NOMO-1 treated with dmso at 0.1 percent for 144 hours (cell line): Measurements from ENCODE around the gene MYT1.

Source experiments
- DNase-seq: peaks from one replicate; lab custom pipeline; 2025; ENCODE audit not compliant: unreplicated experiment; lab: John Stamatoyannopoulos, UW

Gene MYT1

DNA sequence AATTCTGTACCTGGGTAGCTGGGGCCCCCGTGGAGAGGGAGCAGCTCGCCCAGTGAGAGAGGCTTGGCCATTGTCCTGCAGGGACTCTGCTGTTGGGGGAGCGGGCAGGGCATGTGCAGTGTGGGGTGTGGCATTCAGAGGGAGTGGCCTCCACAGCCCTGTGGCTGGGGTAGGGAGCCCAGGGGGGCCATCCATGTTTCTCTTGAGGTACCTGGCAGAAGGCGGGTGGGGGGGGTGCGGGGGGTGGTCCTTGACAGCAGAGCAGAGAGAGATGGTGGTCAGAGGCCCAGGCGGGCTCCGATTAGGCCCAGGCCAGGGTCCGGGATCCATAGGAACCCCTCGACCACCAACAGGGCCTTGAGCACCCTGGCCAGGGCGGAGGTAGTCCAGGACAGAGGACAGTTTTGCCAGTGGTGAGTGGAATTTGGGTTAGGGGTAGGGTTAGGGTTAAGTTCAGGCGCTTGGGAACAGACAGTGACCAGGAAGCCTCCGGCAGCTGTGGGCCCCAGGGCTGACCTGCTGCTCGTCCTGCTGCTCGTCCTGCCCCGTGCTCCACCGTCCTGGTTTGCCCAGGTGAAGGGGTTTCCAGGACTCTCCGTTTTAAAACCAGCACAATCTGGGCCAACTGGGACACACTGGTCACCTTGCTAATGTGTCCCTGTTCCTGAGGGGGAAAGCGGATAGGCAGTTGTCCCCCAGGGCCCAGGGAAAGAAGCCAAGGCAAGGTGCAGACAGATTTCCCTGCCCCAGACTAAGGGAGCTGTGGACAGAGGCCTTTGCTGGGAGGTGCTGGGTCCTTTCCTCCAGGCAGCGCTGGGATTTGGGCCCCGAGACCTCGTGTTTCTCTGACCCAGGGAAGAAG, 24.8 kb upstream of the MYT1 start:
- DNase-seq, result no peak

DNA sequence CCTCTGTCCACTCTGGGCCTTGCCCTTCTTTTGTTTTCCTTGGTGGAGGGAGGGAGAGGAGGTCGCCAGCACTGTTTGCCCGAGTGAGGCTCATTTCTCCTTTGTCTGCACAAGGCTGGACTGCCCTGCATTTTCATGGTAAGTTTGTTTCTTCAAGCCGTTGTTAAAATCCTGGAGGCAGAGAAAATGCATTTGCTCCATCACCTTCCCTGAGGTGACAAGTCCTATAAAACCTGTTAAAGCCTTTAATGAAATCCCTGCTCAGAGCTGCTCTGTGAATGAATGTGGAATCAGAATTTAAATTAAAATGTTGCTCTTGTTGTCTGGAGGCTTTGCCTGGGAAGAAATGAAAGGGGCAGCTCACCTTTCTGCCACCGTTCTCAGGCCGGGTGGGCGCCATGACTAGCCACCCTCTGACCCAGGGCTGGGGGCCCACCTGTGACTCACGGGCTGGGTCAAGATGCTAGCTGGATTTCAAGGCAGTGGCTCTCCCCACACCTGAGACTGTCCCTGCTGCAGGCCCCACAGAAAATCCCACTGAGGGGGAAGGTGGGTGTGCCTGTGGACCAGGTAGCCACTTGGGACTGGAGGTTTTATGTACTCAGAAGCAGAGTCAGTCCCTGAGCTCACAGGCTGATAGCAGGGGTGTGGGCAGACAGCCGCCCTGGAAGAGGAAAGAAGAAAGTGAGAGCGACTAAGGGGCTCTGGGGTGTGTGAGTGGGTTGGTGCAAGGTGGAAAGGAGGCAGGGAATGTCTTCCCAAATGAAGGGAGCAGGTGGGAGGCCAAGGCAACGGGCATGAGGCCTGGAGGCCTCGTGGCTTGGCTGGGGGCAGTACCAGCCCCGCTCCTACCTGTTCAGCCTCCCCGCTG, 24.0 kb upstream of the MYT1 start:
- no peak for DNase-seq

- DNase-seq, result no peak
These were observed 23.3 kb upstream of the MYT1 start for GRCh38 chr20:64140956-64141355.

DNA sequence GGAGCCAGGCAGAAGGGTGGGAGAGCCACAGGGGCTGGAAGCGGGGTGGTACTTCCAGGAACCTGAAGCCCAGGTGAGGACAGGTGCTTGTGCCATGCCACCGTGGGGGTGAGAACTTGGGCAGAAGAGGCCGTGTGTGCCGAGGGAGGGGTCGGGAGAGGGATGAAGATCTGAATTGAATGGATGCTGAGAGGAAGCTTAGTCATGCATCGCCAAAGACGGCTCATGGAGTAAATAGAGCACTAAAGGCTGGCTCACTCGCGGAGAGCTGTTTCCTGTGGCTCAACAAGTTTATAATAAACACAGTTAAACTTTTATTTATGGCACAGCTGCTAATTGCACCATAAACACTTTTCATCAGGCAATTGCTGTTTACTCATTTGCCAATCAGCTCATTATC, 21.7 kb upstream of the MYT1 start:
- no peak for DNase-seq

GRCh38 chr20:64143018-64143801, 21.0 kb upstream of the MYT1 start:
- no peak for DNase-seq

- DNase-seq, result no peak
These were observed 19.9 kb upstream of the MYT1 start for GRCh38 chr20:64144144-64144912.

- no peak for DNase-seq
These were observed 18.6 kb upstream of the MYT1 start for GRCh38 chr20:64145458-64146300.

DNA sequence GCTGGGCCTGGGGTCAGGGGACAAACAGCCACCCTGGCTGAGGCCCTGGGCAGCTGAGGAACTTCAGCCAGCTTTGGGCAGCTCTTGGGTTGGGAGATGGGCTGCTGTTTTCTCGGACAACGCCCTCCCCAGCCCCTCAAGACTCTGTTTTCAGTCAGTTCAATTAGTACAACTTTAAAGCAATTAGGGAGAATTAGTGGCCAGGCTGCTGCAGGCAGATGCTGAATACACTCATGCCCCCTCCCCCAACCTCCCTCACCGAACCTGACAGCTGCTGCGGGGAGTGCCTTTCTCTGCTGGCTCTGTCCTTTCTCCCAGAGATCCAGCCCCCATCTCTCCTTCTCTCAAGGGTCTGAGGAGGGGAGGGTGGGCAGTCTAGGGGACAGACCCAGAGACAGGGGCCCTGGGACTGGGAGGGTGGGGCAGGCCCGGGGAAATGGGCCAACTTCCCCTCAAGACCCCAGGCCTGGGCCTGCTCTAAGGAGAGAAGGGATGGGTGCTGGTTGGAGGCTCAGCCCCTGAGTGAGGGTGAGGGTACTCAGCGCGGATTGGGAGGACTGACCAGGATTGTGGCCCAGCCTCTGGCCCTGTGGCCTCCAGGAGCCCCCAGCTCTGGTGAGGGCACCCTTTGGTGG, 17.8 kb upstream of the MYT1 start:
- no peak for DNase-seq

GRCh38 chr20:64146936-64147477, 17.2 kb upstream of the MYT1 start:
- DNase-seq, result no peak

DNA sequence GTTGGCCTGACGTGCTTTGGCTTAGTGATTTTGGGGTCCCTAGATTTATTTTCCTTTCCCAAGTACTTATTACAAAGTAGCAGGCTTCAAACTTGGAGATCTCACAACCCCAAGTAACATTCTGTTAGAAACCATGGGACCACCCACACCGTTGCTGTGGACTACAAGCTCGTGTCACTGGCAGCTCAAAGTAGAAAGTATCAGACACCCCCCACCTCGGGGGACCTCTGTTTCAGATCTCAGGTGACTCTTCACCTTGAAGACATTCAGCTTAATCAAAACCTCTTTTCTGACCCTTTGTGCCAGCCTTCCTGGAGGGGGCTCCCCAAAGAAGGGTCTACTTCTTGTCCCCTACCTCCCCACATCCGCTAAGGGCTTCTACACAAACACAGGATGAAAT, 15.7 kb upstream of the MYT1 start:
- no peak for DNase-seq

DNA sequence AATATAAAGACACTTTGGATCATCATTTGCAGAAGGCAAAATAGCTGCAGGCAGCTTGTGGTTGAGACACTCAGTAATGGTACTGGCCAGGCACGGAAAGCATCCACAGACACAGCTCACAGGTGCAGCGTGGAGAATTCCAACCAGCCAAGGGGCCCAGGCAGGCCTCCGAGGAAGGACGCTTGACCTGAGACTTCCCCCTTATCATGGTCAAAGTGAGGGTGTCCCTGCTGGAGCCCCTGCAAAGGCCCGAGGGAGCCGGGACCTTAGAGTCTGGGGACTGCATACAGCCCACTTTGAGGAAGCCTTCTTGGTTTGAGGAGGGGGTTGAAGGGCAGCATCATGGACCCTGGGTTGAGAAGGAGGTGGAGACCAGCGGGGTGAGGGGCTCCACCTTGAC, 15.1 kb upstream of the MYT1 start:
- no peak for DNase-seq

GRCh38 chr20:64149809-64150560, 14.3 kb upstream of the MYT1 start:
- DNase-seq, result no peak

DNA sequence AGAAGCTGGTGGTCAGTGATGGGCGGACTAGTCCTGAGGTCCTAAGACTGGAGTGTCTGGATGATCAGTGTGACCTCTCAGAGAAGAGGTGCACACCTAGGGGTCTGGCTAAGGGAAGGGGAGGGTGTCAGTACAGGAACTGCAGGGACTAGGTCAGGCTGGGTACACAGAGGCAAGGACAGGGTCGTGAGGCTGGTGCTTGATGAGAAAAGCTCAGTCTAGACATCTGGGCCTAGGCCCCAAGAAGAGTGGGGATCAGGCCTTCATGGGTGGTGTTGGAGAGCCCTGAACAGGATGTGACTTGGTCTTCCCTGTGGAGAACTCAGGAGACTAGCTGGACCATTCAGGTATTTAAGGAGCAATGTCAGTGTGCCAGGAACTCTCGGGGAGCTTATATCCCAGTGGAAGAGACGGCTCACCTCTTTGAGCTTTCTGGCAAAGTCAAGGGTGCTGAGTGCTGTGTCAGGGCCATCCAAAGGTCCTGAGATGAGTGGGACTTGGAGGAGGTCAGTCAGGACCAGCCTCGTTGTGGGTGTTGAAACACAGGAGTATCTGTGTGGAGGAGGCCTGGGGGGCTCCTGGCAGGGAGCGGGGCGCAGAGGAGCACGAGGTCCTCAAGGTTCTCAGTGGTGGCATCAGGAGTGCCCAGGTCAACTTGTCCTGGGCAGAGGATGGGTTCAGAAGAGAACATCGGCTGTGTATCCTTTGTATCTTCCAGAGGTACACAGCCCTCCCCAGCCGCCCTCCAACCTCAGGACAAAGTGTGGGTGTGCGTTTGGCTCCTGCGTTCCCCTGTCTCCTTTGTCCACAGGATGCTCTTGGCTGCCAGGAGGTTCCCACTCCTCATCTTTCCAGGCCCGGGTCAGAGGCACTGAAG, 13.3 kb upstream of the MYT1 start:
- no peak for DNase-seq

DNA sequence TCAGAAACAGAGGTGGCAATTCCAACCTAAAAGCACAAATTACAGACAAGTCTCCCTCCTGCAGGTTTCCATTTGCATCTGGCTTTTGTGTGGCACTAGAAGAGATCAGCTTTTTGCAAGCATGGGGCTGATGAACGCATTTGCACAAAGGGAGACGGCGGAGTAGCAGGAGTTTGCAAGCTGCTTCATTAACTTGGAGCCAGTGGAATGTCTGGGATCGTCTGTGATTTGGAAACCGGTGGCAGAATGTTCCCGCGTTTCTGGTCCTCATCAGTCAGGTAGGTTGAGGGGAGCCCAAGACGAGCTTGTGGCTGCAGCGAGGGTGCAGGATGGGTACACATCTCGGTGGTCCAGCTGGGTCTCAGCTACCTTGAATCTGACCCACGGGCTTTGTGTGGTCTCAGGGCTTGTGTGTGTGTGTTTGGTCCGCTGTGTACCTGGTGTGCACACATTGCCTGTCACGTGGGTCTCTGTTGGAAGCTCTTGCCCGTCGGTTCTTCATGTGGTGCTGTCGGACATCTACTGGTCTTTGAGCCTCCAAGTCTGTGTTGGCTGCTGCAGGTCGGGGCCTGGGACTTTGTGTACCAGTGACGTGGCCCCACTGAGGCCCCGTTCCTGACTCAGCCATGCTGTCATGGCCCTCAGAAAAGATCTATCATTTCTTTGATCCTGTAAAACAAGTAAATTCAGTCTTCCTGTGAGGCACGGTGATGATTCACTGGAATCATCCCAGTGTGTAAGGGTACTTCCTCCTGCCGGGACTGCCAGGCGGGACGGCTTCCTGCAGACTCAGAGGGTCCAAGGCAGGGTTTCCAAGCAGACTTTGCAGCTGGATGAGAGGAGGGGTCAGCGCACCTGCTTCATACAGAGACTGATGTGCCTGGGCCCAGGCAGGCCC, 12.4 kb upstream of the MYT1 start:
- no peak for DNase-seq

GRCh38 chr20:64152906-64153305, 11.3 kb upstream of the MYT1 start:
- no peak for DNase-seq

DNA sequence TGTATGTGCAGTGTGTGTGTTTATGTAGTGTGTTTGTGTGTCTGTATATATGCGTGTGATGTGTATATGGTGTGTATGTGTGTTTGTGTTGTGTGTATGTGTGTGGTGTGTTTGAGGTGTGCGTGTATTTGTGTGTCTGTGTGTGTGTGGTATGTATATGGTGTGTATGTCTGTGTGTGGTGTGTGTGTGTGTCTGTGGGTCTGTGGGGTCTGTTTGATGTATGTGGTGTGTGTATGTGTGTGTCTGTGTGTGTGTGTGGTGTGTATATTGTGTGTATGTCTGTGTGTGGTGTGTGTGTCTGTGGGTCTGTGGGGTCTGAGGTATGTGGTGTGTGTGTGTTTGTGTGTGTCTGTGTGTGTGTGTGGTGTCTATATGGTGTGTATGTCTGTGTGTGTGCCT, 10.8 kb upstream of the MYT1 start:
- DNase-seq, result no peak
